K562 (cell line): ENCODE data around the gene GJD2. TPM values are rescaled to one million over a fixed set of nuclear protein-coding genes. Genes with fewer than 3 reads are reported as not detected.

ENCODE experiments used
- ATAC-seq: fragments of 200-7000 bp; cut with Tn5 transposase; 3 replicates; pipeline ENCODE4 v1.9.1; 2020; ENCODE audit warnings: moderate library complexity
- BruUV-seq: library from RNA; stranded (reverse); fragments of 400-500 nt; replicated peaks from 2 replicates; lab custom pipeline; 2021; lab: Mats Ljungman, UMichigan
- CTCF ChIA-PET: fragments of 300-600 bp; formaldehyde crosslinking; extraction: SDS; loops from one replicate; lab custom pipeline; 2021; ENCODE audit warnings: low intra/inter-chr PET ratio; lab: Yijun Ruan, JAX
- POLR2A ChIA-PET: fragments of 300-600, 350-650 bp; sonication (Branson Sonifier 250); formaldehyde crosslinking; extraction: SDS; loops from one replicate; lab custom pipeline; 2021; ENCODE audit warnings: antibody characterized with exemption, inconsistent platforms; lab: Yijun Ruan, JAX
- DNase-seq, 4 experiments: peaks; one replicate each; pipeline versions ENCODE4 v3.0.0 to v3.0.0-alpha.2; 2011 to 2018; ENCODE audit warnings: low spot score in 3 of 4, mixed read lengths in 3 of 4; ENCODE audit errors: extremely low read depth in 1 of 4
- FAIRE-seq: peaks from 2 replicates; lab custom pipeline; 2011; peaks lifted over from hg19 to GRCh38; lab: Jason Lieb, UNC
- H2AFZ ChIP-seq: 2 replicates; pipeline ENCODE4 v1.6.0; 2011; ENCODE audit warnings: low read depth, low read length, control low read depth, inconsistent platforms
- H3K27ac ChIP-seq: fragments of 200-600 bp; 3 replicates; pipeline ENCODE4 v1.8.0; 2011; ENCODE audit warnings: low read depth, mild to moderate bottlenecking, control low read depth, inconsistent platforms, low read length, moderate library complexity, mixed read lengths; ENCODE audit errors: extremely low read depth
- H3K27me3 ChIP-seq, 2 experiments: fragments of 300-600 bp in 1 of 2; 2 replicates in 1 of 2; 3 replicates in 1 of 2; pipeline versions ENCODE4 v1.6.0 to v1.8.0; 2011; ENCODE audit warnings: inconsistent platforms in 2 of 2, low read length in 2 of 2, mild to moderate bottlenecking in 1 of 2, mixed read lengths in 1 of 2, moderate library complexity in 1 of 2; ENCODE audit not compliant: control insufficient read depth in 2 of 2, insufficient read depth in 2 of 2
- H3K36me3 ChIP-seq: fragments of 300-600 bp; 3 replicates; pipeline ENCODE4 v1.8.0; 2011; ENCODE audit warnings: mild to moderate bottlenecking, low read length, inconsistent platforms; ENCODE audit not compliant: control insufficient read depth, insufficient read depth
- H3K4me1 ChIP-seq, 2 experiments: fragments of 200-600 bp in 1 of 2; replicated peaks in 1 of 2; 2 replicates in 1 of 2; 3 replicates in 1 of 2; pipeline versions ENCODE4 v1.5.1 to v1.8.0; 2011; ENCODE audit warnings: inconsistent platforms in 2 of 2, low read length in 2 of 2, mild to moderate bottlenecking in 1 of 2, mixed read lengths in 1 of 2, moderate library complexity in 1 of 2; ENCODE audit not compliant: control insufficient read depth in 2 of 2, insufficient read depth in 2 of 2
- H3K4me2 ChIP-seq: 2 replicates; pipeline ENCODE4 v1.6.1; 2011; ENCODE audit warnings: low read length, control low read depth, inconsistent platforms, mixed read lengths; ENCODE audit not compliant: insufficient read depth
- H3K4me3 ChIP-seq: fragments of 200-600 bp; sonication (generic), shearing (Covaris generic); 2 replicates; pipeline ENCODE4 v1.5.1; 2016; ENCODE audit warnings: control low read depth, inconsistent platforms
- H3K79me2 ChIP-seq: fragments of 200-600 bp; 3 replicates; pipeline ENCODE4 v1.8.0; 2011; ENCODE audit warnings: low read length, inconsistent platforms; ENCODE audit not compliant: control insufficient read depth, insufficient read depth
- H3K9ac ChIP-seq, 2 experiments: 2 replicates each; pipeline versions ENCODE4 v1.6.0 to v1.6.1; 2011; ENCODE audit warnings: low read depth in 2 of 2, low read length in 2 of 2, control low read depth in 1 of 2, inconsistent platforms in 1 of 2, mild to moderate bottlenecking in 1 of 2, mixed read lengths in 1 of 2; ENCODE audit not compliant: insufficient read depth in 1 of 2
- H3K9me1 ChIP-seq: one replicate; pipeline ENCODE4 v1.6.0; 2011; ENCODE audit warnings: inconsistent platforms, mild to moderate bottlenecking, low read length, moderate library complexity; ENCODE audit not compliant: control insufficient read depth, insufficient read depth
- H3K9me3 ChIP-seq: replicated peaks from 2 replicates; pipeline ENCODE4 v1.5.1; 2011; ENCODE audit warnings: low read depth, low read length, inconsistent platforms; ENCODE audit not compliant: control insufficient read depth, insufficient read depth
- H4K20me1 ChIP-seq: replicated peaks from 2 replicates; pipeline ENCODE4 v1.6.1; 2011; ENCODE audit warnings: low read length, inconsistent platforms, mixed read lengths; ENCODE audit not compliant: control insufficient read depth, insufficient read depth
- HOXB6 ChIP-seq: fragments of 250-450 bp; sonication (Bioruptor Pico); IDR thresholded peaks from 2 replicates; pipeline ENCODE4 v1.5.1; 2022; ENCODE audit warnings: mild to moderate bottlenecking, borderline replicate concordance
- POLR2H ChIP-seq: IDR thresholded peaks from 2 replicates; pipeline ENCODE4 v1.6.1; 2016; ENCODE audit warnings: missing genetic modification characterization, low read depth, mild to moderate bottlenecking, control low read depth, missing compliant biosample characterization, moderate library complexity
- POLR3A ChIP-seq: IDR thresholded peaks from 2 replicates; pipeline ENCODE4 v1.6.1; 2011; ENCODE audit warnings: borderline replicate concordance, mild to moderate bottlenecking, moderate library complexity; ENCODE audit not compliant: insufficient read length, insufficient read depth; ENCODE audit errors: extremely low read depth
- RB1 ChIP-seq: fragments of 450-650 bp; IDR thresholded peaks from 2 replicates; pipeline ENCODE4 v1.6.1; 2017; ENCODE audit warnings: low read depth, mild to moderate bottlenecking
- ZBTB33 ChIP-seq: sonication (generic); formaldehyde crosslinking; IDR thresholded peaks from 2 replicates; pipeline ENCODE4 v1.8.1; 2023; ENCODE audit warnings: mild to moderate bottlenecking, missing genetic modification reagents
- ZBTB5 ChIP-seq: fragments of 450-650 bp; IDR thresholded peaks from 2 replicates; pipeline ENCODE4 v1.6.1; 2017; ENCODE audit warnings: antibody characterized with exemption
- ZNF121 ChIP-seq: sonication (generic); formaldehyde crosslinking; conservative IDR thresholded peaks from 2 replicates; pipeline ENCODE4 v1.8.0; 2022; ENCODE audit warnings: missing genetic modification reagents
- ZNF280A ChIP-seq: fragments of 450-650 bp; IDR thresholded peaks from 2 replicates; pipeline ENCODE4 v1.6.1; 2018; ENCODE audit warnings: mild to moderate bottlenecking, low read depth; ENCODE audit not compliant: partially characterized antibody
- WGBS: fragments of 100-300 bp; shearing (Covaris generic); methylation state at CpG from one replicate; pipeline ENCODE4 v1.1.6; 2016; ENCODE audit warnings: low coverage, mixed read lengths; ENCODE audit not compliant: insufficient coverage; ENCODE audit errors: missing lambda C conversion rate; 5-methylcytosine and 5-hydroxymethylcytosine counted together
- in situ Hi-C: fragments of 300-500 bp; cut with MboI; formaldehyde crosslinking; loops from 4 replicates; pipeline ENCODE4 v1.15.0; 2018; ENCODE audit warnings: inconsistent platforms, mixed read lengths
- intact Hi-C: fragments of 100-400 bp; cut with micrococcal nuclease; formaldehyde crosslinking; loops from 2 replicates; pipeline ENCODE4 v1.14.2; 2022
- polyA plus RNA-seq, 8 experiments: library from polyadenylated mRNA; depleted of rRNA in 4 of 8; stranded (reverse) in 5 of 8; unstranded in 3 of 8; fragments of >200 nt; fragmentation: Nextera tagmentation in 2 of 8; fragmentation: Illumina TruSeq in 1 of 8; extraction: Ambion mirVana in 2 of 8; extraction: Trizol in 1 of 8; gene quantifications; 2 replicates each; pipeline versions ENCODE4 v1.2.1 to v1.2.3, GENCODE V29; 2011 to 2014; ENCODE audit warnings: inconsistent platforms in 1 of 8, missing spikeins in 1 of 8
- total RNA-seq, 7 experiments: library from RNA; depleted of rRNA in 6 of 7; stranded (reverse); fragments of >200 nt in 6 of 7; fragmentation: Illumina TruSeq in 2 of 7; extraction: Trizol in 2 of 7; gene quantifications; 2 replicates each; pipeline versions ENCODE4 v1.2.1 to v1.2.3, GENCODE V29; 2011 to 2021; ENCODE audit warnings: low replicate concordance in 1 of 7

GJD2 gene
- total and polyA plus RNA-seq, 9 of the 15 experiments (the other 6 are each of a cell fraction or from before 2014, with no cell fraction given), result not detected

GRCh38 chr15:34721802-34722438, 32.9 kb downstream of the GJD2 start:
- Histone ChIP-seq H4K20me1 (no peaks in the 10 kb centered on the region), H3K4me1 (peaks cover 0 to 4% of the 10 kb centered on the region in 2 experiments; a peak in 2 of 5 replicates), H3K9me1 (no peaks in the 10 kb centered on the region), H3K27ac (no peak overlapping the region), H3K9ac (no peak overlapping the region), H3K9me3 (no peaks in the 10 kb centered on the region), H2AFZ (no peak overlapping the region), H3K27me3 (no peaks in the 10 kb centered on the region), H3K4me2 (no peak overlapping the region), H3K79me2 (no peaks in the 10 kb centered on the region), H3K4me3 (no peak overlapping the region), H3K36me3 (no peaks in the 10 kb centered on the region)
- CTCF ChIA-PET, result no interaction called here
- no peak for DNase-seq
- intact Hi-C loops (no loop called here), in situ Hi-C loops (no loop called here)
- ATAC-seq, result no peak
- POLR2A ChIA-PET, result no interaction called here
- TF ChIP-seq HOXB6 (no peak), ZNF280A (no peak), ZNF121 (CRISPR knock-in tag) (no peak), POLR2H (tag) (no peak), RB1 (no peak), ZBTB5 (no peak), ZBTB33 (CRISPR knock-in tag) (peak; percentile 27; the same call in 1 of the 2 replicates), POLR3A (no peak)
- WGBS, result 87% methylated on average over 26 of the region's 30 CpGs
- no peak for FAIRE-seq
- BruUV-seq, result no TSS peak
